IMR-90 (cell line): Measurements from ENCODE around the gene AKAP13.

Experiments
- BHLHE40 ChIP-seq: fragments of 150-350 bp; IDR thresholded peaks from 2 replicates; pipeline ENCODE4 v1.6.1; 2016; ENCODE audit warnings: mild to moderate bottlenecking, low read depth, low read length
- CTCF ChIP-seq: conservative IDR thresholded peaks from 2 replicates; pipeline ENCODE4 v1.5.1; 2012; ENCODE audit warnings: mild to moderate bottlenecking, low read depth, low read length, improper control_type of control experiment
- MAFK ChIP-seq: IDR thresholded peaks from 2 replicates; pipeline ENCODE4 v1.6.1; 2012; ENCODE audit warnings: low read depth, low read length, improper control_type of control experiment
- MXI1 ChIP-seq: IDR thresholded peaks from 2 replicates; pipeline ENCODE4 v1.6.1; 2012; ENCODE audit warnings: low read depth, mild to moderate bottlenecking, low read length, moderate library complexity, borderline replicate concordance
- NFE2L2 ChIP-seq: fragments of 150-350 bp; IDR thresholded peaks from 2 replicates; pipeline ENCODE4 v1.6.1; 2016; ENCODE audit warnings: low read depth, mild to moderate bottlenecking, low read length
- POLR2A ChIP-seq: IDR thresholded peaks from 2 replicates; pipeline ENCODE4 v1.6.1; 2012; ENCODE audit warnings: mild to moderate bottlenecking, low read depth, low read length
- RAD21 ChIP-seq: IDR thresholded peaks from 2 replicates; pipeline ENCODE4 v1.6.1; 2012; ENCODE audit warnings: low read length, improper control_type of control experiment
- RCOR1 ChIP-seq: IDR thresholded peaks from 2 replicates; pipeline ENCODE4 v1.6.1; 2012; ENCODE audit warnings: mild to moderate bottlenecking, low read length, improper control_type of control experiment; ENCODE audit not compliant: insufficient replicate concordance
- RFX5 ChIP-seq: IDR thresholded peaks from 2 replicates; pipeline ENCODE4 v1.8.0; 2012; ENCODE audit warnings: low read depth, mild to moderate bottlenecking, low read length, moderate library complexity

GRCh38 chr15:85718981-85719380, 338.6 kb downstream of the AKAP13 start:
- TF ChIP-seq NFE2L2, result no peak
- TF ChIP-seq RFX5, result no peak
- no peak for TF ChIP-seq CTCF
- TF ChIP-seq MXI1, result no peak
- no peak for TF ChIP-seq RAD21
- TF ChIP-seq POLR2A, result no peak
- no peak for TF ChIP-seq RCOR1
- TF ChIP-seq BHLHE40, result no peak
- no peak for TF ChIP-seq MAFK
